MM.1S (cell line): ENCODE measurements around the gene GSG1L.

ENCODE experiments used
- DNase-seq: peaks from one replicate; pipeline ENCODE4 v3.0.0-alpha.2; 2015
- H2AFZ ChIP-seq: fragments of 300-600 bp; sonication (generic); 2 replicates; pipeline ENCODE4 v1.6.0; 2016; ENCODE audit warnings: antibody characterized with exemption, low read length
- H3F3A ChIP-seq: fragments of 300-600 bp; sonication (generic); 2 replicates; pipeline ENCODE4 v1.6.1; 2016; ENCODE audit warnings: mild to moderate bottlenecking, antibody characterized with exemption, low read length, moderate library complexity, mixed read lengths; ENCODE audit not compliant: insufficient read depth
- H3K27ac ChIP-seq: fragments of 300-600 bp; sonication (generic); 2 replicates; pipeline ENCODE4 v1.5.1; 2016; ENCODE audit warnings: mild to moderate bottlenecking, low read length
- H3K27me3 ChIP-seq: fragments of 300-600 bp; sonication (generic); replicated peaks from 2 replicates; pipeline ENCODE4 v1.6.0; 2016; ENCODE audit warnings: low read length; ENCODE audit not compliant: insufficient read depth
- H3K36me3 ChIP-seq: fragments of 300-600 bp; sonication (generic); replicated peaks from 2 replicates; pipeline ENCODE4 v1.6.1; 2016; ENCODE audit warnings: mild to moderate bottlenecking, low read length, mixed read lengths; ENCODE audit not compliant: insufficient read depth
- H3K4me1 ChIP-seq: fragments of 300-600 bp; sonication (generic); 2 replicates; pipeline ENCODE4 v1.6.1; 2016; ENCODE audit warnings: low read length, mixed read lengths
- H3K4me2 ChIP-seq: fragments of 300-600 bp; sonication (generic); 2 replicates; pipeline ENCODE4 v1.6.0; 2016; ENCODE audit warnings: low read depth, low read length
- H3K4me3 ChIP-seq: fragments of 300-600 bp; sonication (generic); 2 replicates; pipeline ENCODE4 v1.5.1; 2016; ENCODE audit warnings: low read length, mixed read lengths
- H3K79me2 ChIP-seq: fragments of 300-600 bp; sonication (generic); 2 replicates; pipeline ENCODE4 v1.6.1; 2016; ENCODE audit warnings: mixed run types, low read length, mixed read lengths
- H3K9ac ChIP-seq: fragments of 300-600 bp; sonication (generic); 2 replicates; pipeline ENCODE4 v1.6.1; 2016; ENCODE audit warnings: low read length, mixed read lengths
- H3K9me2 ChIP-seq: fragments of 300-600 bp; sonication (generic); replicated peaks from 2 replicates; pipeline ENCODE4 v1.6.1; 2016; ENCODE audit warnings: mild to moderate bottlenecking, low read length, mixed read lengths; ENCODE audit not compliant: insufficient read depth
- H3K9me3 ChIP-seq: fragments of 300-600 bp; sonication (generic); replicated peaks from 2 replicates; pipeline ENCODE4 v1.6.1; 2016; ENCODE audit warnings: mild to moderate bottlenecking, low read length, mixed read lengths; ENCODE audit not compliant: insufficient read depth
- H4K20me1 ChIP-seq: fragments of 300-600 bp; sonication (generic); 2 replicates; pipeline ENCODE4 v1.6.1; 2016; ENCODE audit warnings: mild to moderate bottlenecking, low read length, moderate library complexity, mixed read lengths; ENCODE audit not compliant: insufficient read depth
- CTCF ChIP-seq: fragments of 300-600 bp; sonication (generic); IDR thresholded peaks from 2 replicates; pipeline ENCODE4 v1.5.1; 2016; ENCODE audit warnings: antibody characterized with exemption, low read length, mixed read lengths
- EZH2 ChIP-seq: fragments of 300-600 bp; sonication (generic); optimal IDR thresholded peaks from 2 replicates; pipeline ENCODE3; 2017; ENCODE audit warnings: low read depth, mild to moderate bottlenecking, antibody characterized with exemption, low read length, mixed read lengths
- EZH2phosphoT487 ChIP-seq: fragments of 300-600 bp; sonication (generic); IDR thresholded peaks from 2 replicates; pipeline ENCODE4 v1.6.1; 2018; ENCODE audit warnings: antibody characterized with exemption, low read length

Gene GSG1L

GRCh38 chr16:27795992-27796614, 267.4 kb downstream of the GSG1L start:
- TF ChIP-seq EZH2, result no peak
- TF ChIP-seq CTCF, result no peak
- no peak for TF ChIP-seq EZH2phosphoT487
- no peaks in the 10 kb centered on the region for H3K9me2 ChIP-seq
- no peak overlapping the region for H3K9ac ChIP-seq
- no peaks in the 10 kb centered on the region for H3F3A ChIP-seq
- H2AFZ ChIP-seq, result no peak overlapping the region
- no peaks in the 10 kb centered on the region for H3K9me3 ChIP-seq
- H3K36me3 ChIP-seq, result no peaks in the 10 kb centered on the region
- H3K27me3 ChIP-seq, result peaks cover 28% of the 10 kb centered on the region
- H3K4me3 ChIP-seq, result no peak overlapping the region
- peak; percentile 42 for DNase-seq
- no peaks in the 10 kb centered on the region for H4K20me1 ChIP-seq
- H3K79me2 ChIP-seq, result no peaks in the 10 kb centered on the region
- no peak overlapping the region for H3K27ac ChIP-seq
- no peak overlapping the region for H3K4me2 ChIP-seq
- no peaks in the 10 kb centered on the region for H3K4me1 ChIP-seq

- peaks cover 6% of the 10 kb centered on the region; the same call in 1 of the 2 replicates for H3K27me3 ChIP-seq
- H3F3A ChIP-seq, result no peaks in the 10 kb centered on the region
- H3K4me1 ChIP-seq, result no peaks in the 10 kb centered on the region
- DNase-seq, result no peak
- H3K79me2 ChIP-seq, result no peaks in the 10 kb centered on the region
- no peak overlapping the region for H3K4me3 ChIP-seq
- no peak overlapping the region for H3K4me2 ChIP-seq
- H3K9me3 ChIP-seq, result no peaks in the 10 kb centered on the region
- H3K9me2 ChIP-seq, result no peaks in the 10 kb centered on the region
- TF ChIP-seq EZH2phosphoT487 (no peak), EZH2 (no peak), CTCF (no peak)
- no peaks in the 10 kb centered on the region for H3K36me3 ChIP-seq
- H3K27ac ChIP-seq, result no peak overlapping the region
- no peak overlapping the region for H2AFZ ChIP-seq
- H3K9ac ChIP-seq, result no peak overlapping the region
- no peaks in the 10 kb centered on the region for H4K20me1 ChIP-seq
Measured at GRCh38 chr16:27793249-27793622, 270.3 kb downstream of the GSG1L start.

- Histone ChIP-seq H3K4me3 (no peak overlapping the region), H2AFZ (no peak overlapping the region), H3K9ac (no peak overlapping the region), H3K4me1 (no peaks in the 10 kb centered on the region), H3K27me3 (peaks cover 6% of the 10 kb centered on the region; the same call in 1 of the 2 replicates), H3K9me2 (no peaks in the 10 kb centered on the region), H3K36me3 (no peaks in the 10 kb centered on the region), H3K9me3 (no peaks in the 10 kb centered on the region), H3K27ac (no peak overlapping the region), H3F3A (no peaks in the 10 kb centered on the region), H4K20me1 (no peaks in the 10 kb centered on the region), H3K4me2 (no peak overlapping the region), H3K79me2 (no peaks in the 10 kb centered on the region)
- no peak for DNase-seq
- no peak for TF ChIP-seq EZH2
- no peak for TF ChIP-seq CTCF
- TF ChIP-seq EZH2phosphoT487, result no peak
Measured at GRCh38 chr16:27792486-27793248, 270.8 kb downstream of the GSG1L start.
